ENCODE data around the gene LIME1.

The LIME1 gene

GRCh38 chr20:63751471-63752271, 15.2 kb downstream of the LIME1 start:
- DNase-seq: no peak

DNA sequence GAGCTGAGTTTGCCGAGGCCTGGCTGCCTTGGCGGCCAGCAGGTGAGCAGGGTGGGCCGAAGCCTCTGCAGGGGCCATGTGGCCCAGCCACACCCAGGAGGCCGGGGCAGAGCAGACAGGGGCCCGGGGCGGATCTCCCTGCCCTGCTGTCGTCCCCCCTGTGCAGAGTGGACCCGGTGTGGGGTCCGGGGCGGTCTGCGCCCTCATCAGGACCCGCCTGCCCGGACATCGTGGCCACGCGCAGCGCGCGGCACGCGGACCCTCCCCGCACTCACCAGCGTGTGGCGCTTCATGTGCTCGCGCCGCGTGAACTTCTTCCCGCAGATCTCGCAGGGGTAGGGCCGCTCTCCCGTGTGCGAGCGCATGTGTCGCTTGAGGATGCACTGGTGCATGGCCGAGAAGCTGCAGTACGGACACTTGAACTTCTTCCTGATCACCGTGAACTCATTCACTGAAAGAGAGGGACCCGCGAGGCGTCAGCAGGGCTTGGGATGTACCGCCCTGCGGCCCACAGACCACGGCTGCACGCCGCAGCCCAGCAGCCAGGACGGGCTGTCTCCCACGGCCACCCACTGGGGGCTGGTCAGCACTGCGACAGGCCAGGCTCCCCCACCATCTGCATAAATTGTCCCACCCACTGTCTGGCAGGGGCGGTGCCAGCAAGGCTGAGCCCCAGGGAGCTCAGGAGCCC, 16.1 kb downstream of the LIME1 start:
- no peak for DNase-seq

GRCh38 chr20:63753381-63753780, 16.9 kb downstream of the LIME1 start:
- no peak for DNase-seq

GRCh38 chr20:63754008-63754407, 17.5 kb downstream of the LIME1 start:
- no peak for DNase-seq

DNA sequence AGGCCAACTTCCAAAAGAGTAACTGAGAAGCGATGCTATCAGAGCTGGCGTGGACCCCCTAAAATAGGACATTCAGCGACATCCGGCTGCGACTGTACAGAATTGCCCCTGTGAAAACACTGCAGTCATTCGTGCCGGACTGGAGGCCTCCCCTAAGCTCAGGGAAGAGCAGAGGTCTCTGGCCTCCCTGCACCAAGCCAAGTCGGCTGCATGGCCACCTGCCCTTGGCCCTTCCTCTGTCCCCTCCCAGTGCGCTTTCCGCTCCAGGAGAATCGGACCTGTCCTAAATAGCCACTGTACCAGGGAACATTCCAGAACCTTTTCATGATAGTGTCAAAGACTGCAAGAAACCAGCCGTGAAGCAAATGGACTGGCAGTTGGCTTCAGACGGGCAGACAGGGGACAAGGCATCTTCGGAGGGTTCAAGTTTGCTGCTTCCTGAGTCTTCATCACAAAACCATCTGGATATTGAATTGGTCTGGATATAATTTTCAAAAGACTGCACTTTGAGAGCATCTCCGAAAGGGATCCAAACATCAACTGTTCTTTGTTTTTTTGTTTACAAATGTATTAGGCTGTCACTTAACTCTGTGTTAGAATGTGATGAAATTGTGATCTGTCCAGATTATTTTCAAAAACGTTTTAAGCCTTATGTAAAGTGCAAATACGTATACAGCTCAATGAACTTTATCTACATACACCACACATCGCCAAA, 19.6 kb downstream of the LIME1 start:
- no peak for DNase-seq

DNA sequence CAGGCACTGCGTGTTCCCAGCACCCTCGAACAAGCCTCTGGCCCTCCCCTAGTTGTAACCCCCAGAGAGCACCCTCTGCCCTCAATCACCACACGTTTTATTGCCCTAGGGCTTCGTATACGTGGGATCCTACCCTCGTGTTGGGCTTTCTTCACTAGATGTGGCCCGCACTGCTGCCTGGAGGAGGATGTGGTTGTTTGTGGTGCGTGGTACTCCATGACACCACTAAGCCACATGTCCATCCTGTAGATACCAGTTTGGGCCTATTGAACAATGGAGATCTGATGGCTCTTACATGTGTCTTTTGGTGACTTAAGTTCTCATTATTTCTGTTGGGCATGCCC, 20.2 kb downstream of the LIME1 start:
- no peak for DNase-seq

GRCh38 chr20:63758152-63758551, 21.7 kb downstream of the LIME1 start:
- no peak for DNase-seq

DNA sequence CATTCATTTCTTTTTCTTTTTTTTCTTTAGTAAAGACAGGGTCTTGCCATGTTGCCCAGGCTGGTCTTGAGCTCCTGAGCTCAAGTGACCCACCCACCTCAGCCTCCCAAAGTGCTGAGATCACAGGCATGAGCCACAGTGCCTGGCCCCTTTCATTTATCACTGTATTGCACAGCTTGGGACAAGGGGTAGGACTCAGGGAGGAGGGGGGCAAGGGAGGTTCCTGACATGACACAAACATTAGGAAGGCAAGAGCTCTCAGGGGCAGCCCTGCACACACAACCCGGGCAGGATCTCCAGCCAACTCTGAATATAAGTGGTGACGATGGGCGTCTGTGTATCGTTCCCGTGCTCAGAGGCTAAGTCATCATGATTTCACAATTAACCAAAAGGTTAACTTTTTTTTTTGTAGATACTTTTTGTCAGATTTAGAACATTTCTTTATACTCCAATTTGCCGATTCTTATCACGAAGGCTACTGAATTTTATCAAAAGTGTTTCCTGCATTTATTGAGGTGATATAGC, 23.0 kb downstream of the LIME1 start:
- DNase-seq: no peak

GRCh38 chr20:63765082-63765873, 28.8 kb downstream of the LIME1 start:
- DNase-seq: no peak

DNA sequence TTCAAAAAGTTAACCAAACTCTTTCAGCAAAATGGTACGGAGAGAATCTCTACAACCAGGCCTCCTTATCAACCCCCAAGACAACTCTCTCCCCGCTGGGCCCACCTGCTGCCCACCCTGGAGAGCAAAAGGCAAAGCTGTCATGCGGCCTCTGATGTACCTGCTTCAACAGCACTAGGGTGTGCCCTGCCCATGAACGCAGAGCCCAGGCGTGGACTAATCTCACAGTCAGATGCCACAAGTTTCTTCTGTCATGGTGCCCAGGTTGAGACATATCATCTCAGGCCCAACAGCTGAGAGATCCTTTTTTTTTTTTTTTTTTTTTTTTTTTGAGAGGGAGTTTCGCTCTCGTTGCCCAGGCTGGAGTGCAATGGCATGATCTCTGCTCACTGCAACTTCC, 29.4 kb downstream of the LIME1 start:
- DNase-seq: no peak

DNA sequence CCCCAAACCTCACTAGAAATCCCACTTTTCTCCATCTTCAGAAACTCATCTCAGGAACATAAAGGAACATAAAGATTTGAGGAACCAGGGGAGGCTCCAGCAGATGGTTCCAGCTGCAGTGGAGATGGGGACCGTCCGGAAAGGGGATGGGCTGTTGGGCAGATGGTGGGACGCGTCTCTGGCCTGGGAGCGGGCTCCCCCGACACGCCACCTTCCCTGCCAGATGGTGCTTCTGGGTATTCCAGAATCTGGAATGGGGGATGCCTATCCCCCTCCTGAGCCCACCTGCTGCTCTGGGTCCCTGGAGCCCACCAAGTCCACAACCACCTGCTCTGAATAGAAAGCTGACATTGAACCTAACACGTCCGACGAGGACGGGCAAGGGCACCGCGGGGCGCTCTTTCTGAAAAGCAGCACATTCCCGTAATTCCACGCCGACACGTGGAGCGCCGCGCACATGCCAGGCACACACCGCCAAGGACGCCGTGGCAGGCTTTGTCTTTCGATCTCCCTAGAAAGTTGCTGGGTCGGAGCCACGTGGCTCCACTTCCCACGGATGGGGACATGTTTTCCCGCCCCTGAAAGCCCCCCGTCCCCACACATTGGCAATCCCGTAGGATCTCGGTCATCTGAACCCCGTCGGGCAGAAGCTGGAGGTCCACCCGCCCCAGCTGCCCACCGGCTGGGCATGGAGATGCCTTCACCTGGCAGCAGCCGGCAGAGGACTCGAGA, 30.4 kb downstream of the LIME1 start:
- no peak for DNase-seq

DNA sequence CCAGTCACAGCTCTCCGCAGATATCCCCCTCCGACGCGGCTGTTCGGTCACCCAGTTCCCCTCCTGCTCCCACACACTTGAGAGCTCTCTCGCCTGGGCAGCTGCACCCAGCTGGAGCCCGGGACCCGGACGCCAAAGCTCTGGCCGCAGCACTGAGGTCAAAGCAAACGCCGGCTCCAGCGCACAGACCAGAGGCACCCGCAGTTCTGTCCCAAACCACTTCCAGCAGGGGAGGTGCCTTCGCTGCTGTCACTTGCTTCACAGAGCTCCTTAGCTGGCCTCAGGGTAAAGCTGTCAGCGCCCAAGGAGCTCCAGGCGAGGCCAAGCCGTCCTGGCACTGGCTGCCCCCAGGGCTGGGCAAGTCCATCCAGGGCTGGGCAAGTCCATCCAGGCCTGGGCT, 31.0 kb downstream of the LIME1 start:
- no peak for DNase-seq

GRCh38 chr20:63767886-63768285, 31.4 kb downstream of the LIME1 start:
- DNase-seq: no peak

- no peak for DNase-seq
Observed at GRCh38 chr20:63768591-63769515, 32.4 kb downstream of the LIME1 start.

- DNase-seq: no peak
Observed at GRCh38 chr20:63769891-63770474, 33.5 kb downstream of the LIME1 start.

- no peak for DNase-seq
Observed at GRCh38 chr20:63771046-63771707, 34.7 kb downstream of the LIME1 start.

- DNase-seq: no peak
Observed at GRCh38 chr20:63772781-63773518, 36.5 kb downstream of the LIME1 start.

GRCh38 chr20:63773571-63774241, 37.2 kb downstream of the LIME1 start:
- DNase-seq: no peak

- no peak for DNase-seq
Observed at GRCh38 chr20:63774306-63774705, 37.8 kb downstream of the LIME1 start.

Data from KG1 (cell line).